ENCODE results near the gene CXXC5. TPM values are rescaled to one million over a fixed set of nuclear protein-coding genes. Genes with fewer than 3 reads are reported as not detected.

The CXXC5 gene
- total RNA-seq, 2 donors from 2014 or later: 1.2 to 1.9 TPM

DNA sequence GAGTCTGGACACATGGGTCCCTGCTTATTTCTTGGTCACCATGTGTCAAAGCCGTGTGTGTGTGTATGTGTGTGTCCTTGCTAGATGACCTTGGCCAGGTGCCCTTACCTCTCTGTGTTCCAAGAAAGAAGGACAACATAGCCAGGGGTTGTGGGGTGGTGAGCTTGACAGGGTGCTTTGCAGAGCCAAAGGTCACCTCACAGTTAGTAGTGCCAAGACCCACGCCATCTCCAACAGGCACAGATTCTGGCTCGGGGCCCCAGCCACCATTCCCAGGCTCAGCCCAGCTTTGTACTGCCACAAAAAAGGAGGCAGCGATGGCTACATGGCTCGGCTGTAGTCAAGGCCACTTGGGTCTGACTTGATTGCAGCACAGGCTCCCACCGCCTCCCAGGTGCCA, 39.5 kb downstream of the CXXC5 start:
- H3K36me3 Mint-ChIP-seq (ENCODE audit: insufficient read depth in 2 of 2): no peaks in the 10 kb centered on the region
- H3K27me3 Mint-ChIP-seq (ENCODE audit: low read depth): no peaks in the 10 kb centered on the region
- H3K27ac Mint-ChIP-seq: no peak overlapping the region
- no peaks in the 10 kb centered on the region for H3K4me1 Mint-ChIP-seq (ENCODE audit: low read depth)
- no peak for DNase-seq
- no peak overlapping the region for H3K4me3 Mint-ChIP-seq
- no peak for ATAC-seq (replicated peaks in 1 of 2)
- H3K9me3 Mint-ChIP-seq: no peaks in the 10 kb centered on the region

DNA sequence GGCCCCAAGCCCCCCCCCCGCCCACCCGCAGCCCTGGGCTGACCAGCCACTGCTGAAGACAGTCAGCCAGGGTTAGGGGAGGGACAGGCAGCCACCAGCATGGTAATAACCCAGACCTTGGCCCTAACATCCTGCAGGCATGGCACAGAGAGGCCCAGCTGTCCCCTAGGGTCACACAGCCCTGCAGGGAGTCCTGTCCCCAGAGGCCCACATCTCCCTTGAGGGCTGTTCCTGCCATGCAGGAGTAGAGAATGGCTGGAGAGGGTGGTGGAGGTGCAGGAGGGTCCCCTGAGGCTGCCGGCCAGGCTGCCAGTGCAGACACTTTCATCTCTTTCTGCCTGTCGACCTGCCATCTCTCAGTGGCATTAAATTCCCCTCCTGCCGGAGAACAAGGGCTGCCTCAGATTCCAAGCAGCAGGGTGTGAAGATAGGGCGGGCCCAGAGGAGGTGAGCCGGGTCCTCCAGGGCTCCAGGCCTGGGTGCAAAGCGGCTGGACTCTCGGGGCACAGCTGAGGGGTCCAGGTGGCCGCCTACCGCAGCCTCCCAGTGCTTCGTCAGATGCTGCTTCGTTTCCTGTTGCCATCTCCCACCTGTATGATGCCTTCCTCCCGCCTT, 40.0 kb downstream of the CXXC5 start:
- DNase-seq: no peak
- no peaks in the 10 kb centered on the region for H3K36me3 Mint-ChIP-seq (ENCODE audit: insufficient read depth in 2 of 2)
- no peak for ATAC-seq (replicated peaks in 1 of 2)
- no peaks in the 10 kb centered on the region for H3K9me3 Mint-ChIP-seq
- no peak overlapping the region for H3K4me3 Mint-ChIP-seq
- H3K27me3 Mint-ChIP-seq (ENCODE audit: low read depth): no peaks in the 10 kb centered on the region
- H3K27ac Mint-ChIP-seq: no peak overlapping the region
- H3K4me1 Mint-ChIP-seq (ENCODE audit: low read depth): no peaks in the 10 kb centered on the region

DNA sequence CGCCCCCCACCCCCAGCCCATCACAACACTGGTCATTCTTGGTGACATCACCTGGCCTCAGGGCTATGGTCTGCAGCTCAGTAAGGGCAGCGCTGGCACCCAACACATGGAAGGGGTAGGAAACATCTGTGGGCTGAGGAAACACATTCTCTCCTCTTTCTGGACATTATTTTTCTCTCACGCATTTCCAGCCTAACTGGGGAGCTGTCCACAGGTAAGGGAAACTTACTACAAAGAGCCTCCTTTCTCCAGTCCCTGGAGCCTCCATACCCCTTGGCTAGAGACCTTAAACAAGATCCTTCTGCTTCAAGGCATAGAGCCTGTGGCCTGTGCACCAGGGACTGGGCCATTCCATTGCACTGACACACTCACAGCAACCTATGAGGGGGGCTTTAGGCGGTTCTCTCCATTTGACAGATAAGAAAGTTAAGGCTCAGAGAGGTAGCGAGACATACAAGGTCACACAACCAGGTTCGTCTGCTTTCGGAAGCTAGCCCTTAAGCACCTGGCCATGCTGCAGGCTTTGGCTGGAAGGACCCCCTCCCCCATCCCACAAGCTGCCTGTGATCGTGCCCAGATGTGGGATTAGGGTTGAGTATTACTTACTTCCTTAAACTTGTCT, 40.7 kb downstream of the CXXC5 start:
- DNase-seq: no peak
- H3K27ac Mint-ChIP-seq: no peak overlapping the region
- H3K36me3 Mint-ChIP-seq (ENCODE audit: insufficient read depth in 2 of 2): no peaks in the 10 kb centered on the region
- no peak for ATAC-seq (replicated peaks in 1 of 2)
- no peaks in the 10 kb centered on the region for H3K27me3 Mint-ChIP-seq (ENCODE audit: low read depth)
- H3K9me3 Mint-ChIP-seq: no peaks in the 10 kb centered on the region
- H3K4me1 Mint-ChIP-seq (ENCODE audit: low read depth): no peaks in the 10 kb centered on the region
- H3K4me3 Mint-ChIP-seq: no peak overlapping the region

DNA sequence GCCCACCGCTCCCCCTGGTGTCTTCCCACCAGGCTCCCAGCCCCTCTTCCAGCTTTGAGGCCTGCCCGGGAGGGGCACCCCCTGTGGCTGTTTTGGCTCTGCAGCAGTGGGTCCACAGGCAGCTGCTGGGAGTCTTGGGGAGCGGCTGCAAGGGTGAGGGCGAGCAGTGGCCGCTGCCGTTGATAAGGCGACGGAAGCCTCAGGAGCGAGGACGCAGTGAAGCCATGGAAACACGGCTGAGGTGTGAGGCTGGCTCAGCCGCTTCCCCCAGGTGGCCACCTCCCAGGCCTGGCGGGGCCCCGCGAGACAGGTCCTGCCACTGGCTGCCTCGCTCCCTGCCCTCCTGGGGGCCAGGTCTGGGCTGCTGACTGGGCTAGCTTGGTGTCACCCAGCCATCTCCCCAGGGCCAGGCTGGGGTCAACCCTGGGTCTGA, 41.5 kb downstream of the CXXC5 start:
- no peaks in the 10 kb centered on the region for H3K36me3 Mint-ChIP-seq (ENCODE audit: insufficient read depth in 2 of 2)
- no peaks in the 10 kb centered on the region for H3K4me1 Mint-ChIP-seq (ENCODE audit: low read depth)
- no peaks in the 10 kb centered on the region for H3K27me3 Mint-ChIP-seq (ENCODE audit: low read depth)
- ATAC-seq (replicated peaks in 1 of 2) (peak; percentile 35 to 42), DNase-seq (no peak)
- no peak overlapping the region for H3K27ac Mint-ChIP-seq
- H3K4me3 Mint-ChIP-seq: no peak overlapping the region
- H3K9me3 Mint-ChIP-seq: no peaks in the 10 kb centered on the region

DNA sequence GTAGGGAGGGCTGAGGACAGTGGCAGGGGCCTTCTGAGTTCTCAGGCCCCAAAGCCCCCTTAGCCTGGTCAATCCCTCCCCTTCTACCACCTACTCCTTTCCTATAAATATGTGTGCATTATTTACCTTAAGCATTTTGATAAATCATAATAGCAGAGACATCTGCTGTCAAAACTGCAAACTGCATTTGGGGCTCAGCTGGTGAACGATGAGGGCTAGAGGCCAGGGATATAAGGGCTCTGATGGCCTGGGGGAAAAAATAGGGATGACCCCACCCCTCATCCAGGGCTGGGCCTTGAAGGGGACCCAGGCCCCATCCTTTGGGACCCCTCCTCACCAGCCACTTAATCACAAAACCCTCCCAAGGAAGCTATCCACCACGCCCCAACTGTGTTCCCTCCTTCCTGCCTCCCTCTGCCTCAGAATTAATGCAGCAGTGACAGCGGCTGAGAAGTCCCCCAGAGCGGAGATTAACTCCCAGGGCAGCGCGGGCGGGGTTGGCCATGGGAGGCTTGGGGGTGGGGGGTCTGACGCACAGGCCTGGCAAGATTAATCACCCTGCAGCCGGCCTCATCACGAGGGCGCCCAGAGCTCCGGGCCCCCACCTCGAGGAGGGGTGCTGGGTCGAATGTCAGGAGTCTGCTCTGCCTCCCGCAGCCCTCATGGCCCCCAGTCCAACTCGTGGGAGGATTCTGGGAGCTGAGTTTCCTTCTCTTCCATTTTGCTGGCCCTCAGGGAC, 42.1 kb downstream of the CXXC5 start:
- peak; percentile 33 to 39 for ATAC-seq (replicated peaks in 1 of 2)
- H3K4me1 Mint-ChIP-seq (ENCODE audit: low read depth): no peaks in the 10 kb centered on the region
- no peaks in the 10 kb centered on the region for H3K27me3 Mint-ChIP-seq (ENCODE audit: low read depth)
- no peak overlapping the region for H3K27ac Mint-ChIP-seq
- no peak overlapping the region for H3K4me3 Mint-ChIP-seq
- H3K9me3 Mint-ChIP-seq: no peaks in the 10 kb centered on the region
- DNase-seq: no peak
- H3K36me3 Mint-ChIP-seq (ENCODE audit: insufficient read depth in 2 of 2): no peaks in the 10 kb centered on the region

DNA sequence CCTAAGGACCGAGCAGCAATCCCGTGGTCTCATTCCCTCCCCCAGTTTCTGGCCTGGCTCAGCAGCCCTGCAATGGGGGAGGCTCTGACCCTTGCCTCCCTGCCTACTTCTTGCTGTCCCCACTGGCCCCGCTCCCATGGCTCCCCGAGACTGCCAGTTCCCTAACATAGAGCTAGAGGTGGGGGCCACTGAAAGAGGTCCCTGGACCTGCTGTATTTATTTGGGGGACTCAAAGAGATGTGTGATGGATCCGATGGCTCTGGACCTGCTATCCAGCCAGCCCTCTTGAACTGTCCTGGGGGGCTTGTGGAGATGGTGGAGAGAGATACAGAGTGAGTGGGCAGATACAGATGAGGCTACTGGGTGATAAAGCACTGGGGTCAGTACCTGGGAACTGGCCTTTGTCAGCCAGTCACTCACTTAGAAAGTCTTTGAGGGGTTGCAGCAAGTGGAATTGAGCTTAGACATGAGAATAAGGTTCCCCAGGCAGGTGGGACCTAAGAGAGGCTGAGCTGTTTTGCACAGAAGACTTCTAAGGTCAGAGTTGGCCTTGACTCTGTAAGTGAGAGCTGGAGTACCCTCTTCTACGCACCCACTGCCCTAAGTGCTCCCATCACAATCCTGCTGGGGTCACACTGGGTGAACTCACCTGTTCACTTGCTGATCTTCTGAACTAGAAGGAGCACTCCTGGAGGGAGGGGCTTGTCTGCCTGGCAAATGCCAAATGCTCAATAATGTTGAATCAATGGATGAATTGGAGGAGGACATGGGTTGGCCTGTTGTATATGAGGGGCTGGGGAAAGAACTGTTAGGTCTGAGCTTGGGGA, 42.9 kb downstream of the CXXC5 start:
- DNase-seq (no peak), ATAC-seq (replicated peaks in 1 of 2) (no peak)
- Mint-ChIP-seq H3K9me3 (no peaks in the 10 kb centered on the region), H3K27ac (no peak overlapping the region), H3K27me3 (ENCODE audit: low read depth) (no peaks in the 10 kb centered on the region), H3K36me3 (ENCODE audit: insufficient read depth in 2 of 2) (no peaks in the 10 kb centered on the region), H3K4me1 (ENCODE audit: low read depth) (peaks cover 4% of the 10 kb centered on the region), H3K4me3 (no peak overlapping the region)

DNA sequence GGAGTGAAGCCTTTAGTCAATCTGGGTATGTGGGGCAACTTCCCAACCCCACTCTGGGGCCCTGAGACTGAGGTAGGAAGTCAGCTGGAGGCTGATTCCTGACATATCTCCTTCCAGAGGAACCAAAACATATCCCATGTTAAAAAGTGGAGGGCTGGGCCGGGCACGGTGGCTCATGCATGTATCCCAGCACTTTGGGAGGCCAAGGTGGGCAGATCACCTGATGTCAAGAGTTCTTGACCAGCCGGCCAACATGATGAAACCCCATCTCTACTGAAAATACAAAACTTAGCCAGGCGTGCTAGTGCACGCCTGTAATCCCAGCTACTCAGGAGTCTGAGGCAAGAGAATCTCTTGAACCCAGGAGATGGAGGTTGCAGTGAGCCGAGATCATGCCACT, 44.0 kb downstream of the CXXC5 start:
- Mint-ChIP-seq H3K9me3 (no peaks in the 10 kb centered on the region), H3K27me3 (ENCODE audit: low read depth) (peaks cover 6% of the 10 kb centered on the region), H3K27ac (no peak overlapping the region), H3K36me3 (ENCODE audit: insufficient read depth in 2 of 2) (no peaks in the 10 kb centered on the region), H3K4me3 (no peak overlapping the region), H3K4me1 (ENCODE audit: low read depth) (peaks cover 12% of the 10 kb centered on the region)
- ATAC-seq (replicated peaks in 1 of 2) (no peak), DNase-seq (no peak)

DNA sequence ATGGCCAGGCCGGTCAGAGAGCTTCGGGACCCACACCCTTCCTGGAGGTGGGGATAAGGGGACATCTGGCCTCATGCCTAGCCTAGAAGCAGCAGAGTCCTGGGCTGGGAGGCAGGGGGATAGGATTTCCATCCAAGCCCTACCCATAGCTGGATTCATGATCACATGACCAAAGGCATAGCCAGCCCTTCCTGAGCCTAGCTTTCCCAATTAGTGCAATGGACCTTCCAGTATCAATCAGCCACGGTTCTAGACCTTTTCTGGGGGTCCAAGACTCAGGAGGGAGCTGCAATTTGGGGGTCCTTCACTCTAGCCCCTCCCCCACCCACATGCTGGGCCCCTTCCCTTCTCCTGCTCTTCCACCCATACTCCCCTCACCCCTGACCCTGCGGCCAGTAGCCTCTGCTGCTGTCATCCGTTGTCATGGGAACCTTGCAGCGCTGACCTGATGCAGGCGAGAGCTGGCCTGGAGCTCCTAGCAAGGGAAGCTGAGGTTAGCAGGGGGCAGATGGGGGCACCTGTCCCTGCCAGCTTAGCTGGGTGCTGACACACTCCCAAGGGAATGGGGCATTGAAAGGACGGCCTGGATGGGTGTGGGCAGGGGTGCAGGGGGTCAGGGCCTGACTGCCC, 44.6 kb downstream of the CXXC5 start:
- Mint-ChIP-seq H3K4me3 (no peak overlapping the region), H3K9me3 (no peaks in the 10 kb centered on the region), H3K4me1 (ENCODE audit: low read depth) (peaks cover 15% of the 10 kb centered on the region), H3K36me3 (ENCODE audit: insufficient read depth in 2 of 2) (no peaks in the 10 kb centered on the region), H3K27me3 (ENCODE audit: low read depth) (peaks cover 6% of the 10 kb centered on the region), H3K27ac (no peak overlapping the region)
- no peak for DNase-seq
- no peak for ATAC-seq (replicated peaks in 1 of 2)

DNA sequence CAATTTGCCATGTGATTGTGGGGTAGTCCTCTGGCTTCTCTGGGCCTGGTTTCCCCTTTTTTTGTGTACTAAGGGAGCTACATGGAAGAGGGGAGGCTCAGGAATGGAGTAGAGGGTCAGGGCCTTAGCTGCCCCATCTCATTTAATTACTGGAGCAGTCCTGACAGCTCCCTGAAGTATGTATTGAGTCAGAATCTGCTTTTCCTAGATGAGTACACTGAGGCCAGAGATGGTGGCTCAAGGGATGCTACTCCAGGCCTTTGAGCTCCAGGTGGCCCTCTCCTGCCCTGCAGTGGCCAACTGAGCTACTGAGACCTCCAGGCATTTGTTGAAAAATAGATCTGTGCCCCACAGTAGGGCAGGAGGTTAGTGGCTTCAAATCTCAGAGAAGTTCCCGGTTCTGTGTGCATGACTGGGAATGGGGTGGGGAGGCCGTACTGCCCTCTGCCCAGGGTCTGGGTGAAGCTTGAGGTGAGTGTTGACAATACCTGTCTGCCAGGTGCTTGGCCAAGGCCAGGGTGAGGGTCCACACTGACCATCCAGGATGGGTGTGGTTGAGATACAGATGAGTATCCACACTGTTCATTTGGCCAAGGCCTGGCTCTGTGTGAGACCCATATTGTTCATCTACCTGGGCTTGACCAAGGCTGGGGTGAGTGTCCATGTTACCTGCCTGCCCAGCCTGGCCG, 45.7 kb downstream of the CXXC5 start:
- peaks cover 6% of the 10 kb centered on the region for H3K27me3 Mint-ChIP-seq (ENCODE audit: low read depth)
- H3K4me3 Mint-ChIP-seq: no peak overlapping the region
- no peaks in the 10 kb centered on the region for H3K36me3 Mint-ChIP-seq (ENCODE audit: insufficient read depth in 2 of 2)
- H3K9me3 Mint-ChIP-seq: no peaks in the 10 kb centered on the region
- H3K27ac Mint-ChIP-seq: no peak overlapping the region
- DNase-seq (no peak), ATAC-seq (replicated peaks in 1 of 2) (no peak)
- peaks cover 24% of the 10 kb centered on the region for H3K4me1 Mint-ChIP-seq (ENCODE audit: low read depth)

DNA sequence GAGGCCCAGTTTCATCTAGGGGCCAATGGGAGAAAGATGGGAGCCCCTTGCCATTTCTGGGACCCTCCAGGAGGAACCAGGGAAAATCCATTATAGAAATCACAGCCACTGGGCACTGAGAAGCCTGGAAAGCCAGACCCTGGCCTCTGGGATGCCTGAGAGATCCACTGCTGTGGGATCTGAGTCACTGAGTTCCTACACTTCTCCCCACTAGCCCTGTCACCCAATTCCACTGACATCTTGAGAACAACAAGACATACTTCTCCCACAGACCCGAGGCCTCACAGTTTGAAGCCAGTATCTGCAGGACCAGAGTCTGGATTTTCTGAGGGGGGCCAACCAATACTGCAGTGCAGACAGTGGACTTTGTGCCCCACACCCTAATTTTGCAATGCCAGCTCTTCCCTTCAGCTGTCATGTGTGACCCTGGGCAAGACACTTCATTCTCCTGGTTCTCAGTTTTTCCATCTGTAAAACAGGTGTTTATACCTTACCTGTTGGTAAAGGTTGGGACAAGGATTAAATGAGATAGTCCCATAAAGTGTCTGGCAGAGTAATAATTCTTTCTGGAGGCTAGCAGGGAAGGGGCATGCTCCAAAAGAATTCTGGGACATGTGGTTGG, 46.5 kb downstream of the CXXC5 start:
- ATAC-seq (replicated peaks in 1 of 2) (no peak), DNase-seq (no peak)
- Mint-ChIP-seq H3K9me3 (no peaks in the 10 kb centered on the region), H3K4me1 (ENCODE audit: low read depth) (peaks cover 24% of the 10 kb centered on the region), H3K4me3 (no peak overlapping the region), H3K36me3 (ENCODE audit: insufficient read depth in 2 of 2) (no peaks in the 10 kb centered on the region), H3K27ac (no peak overlapping the region), H3K27me3 (ENCODE audit: low read depth) (peaks cover 6% of the 10 kb centered on the region)

DNA sequence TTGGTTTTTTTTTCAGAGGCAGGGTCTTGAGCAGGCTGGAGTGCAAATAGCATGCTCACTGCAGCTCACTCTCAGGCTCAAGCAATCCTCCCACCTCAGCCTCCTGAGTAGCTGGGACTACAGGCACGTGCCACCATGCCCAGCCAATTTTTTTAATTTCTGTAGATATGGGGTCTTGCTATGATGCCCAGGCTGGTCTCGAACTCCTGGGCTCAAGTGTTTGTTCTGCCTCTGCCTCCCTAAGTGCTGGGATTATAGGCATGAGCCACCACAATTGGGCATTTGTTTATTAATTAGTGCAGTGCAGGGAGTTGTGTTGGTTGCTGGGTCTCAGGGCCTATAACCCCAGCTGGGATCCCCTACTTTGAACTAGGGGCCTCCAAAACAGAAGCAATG, 47.0 kb downstream of the CXXC5 start:
- DNase-seq: no peak
- Mint-ChIP-seq H3K36me3 (ENCODE audit: insufficient read depth in 2 of 2) (no peaks in the 10 kb centered on the region), H3K27me3 (ENCODE audit: low read depth) (peaks cover 6% of the 10 kb centered on the region), H3K27ac (no peak overlapping the region), H3K4me1 (ENCODE audit: low read depth) (peaks cover 24% of the 10 kb centered on the region), H3K9me3 (no peaks in the 10 kb centered on the region), H3K4me3 (no peak overlapping the region)
- ATAC-seq (replicated peaks in 1 of 2): no peak
